Neural crest cell (in vitro differentiated cells): ENCODE results near the gene SMPD2. TPM values are rescaled to one million over a fixed set of nuclear protein-coding genes. Genes with fewer than 3 reads are reported as not detected.

ENCODE experiments used
- DNase-seq: peaks from one replicate; pipeline ENCODE4 v3.0.0; 2021; ENCODE audit warnings: low read depth, mixed read lengths, low spot score
- H3K27ac Mint-ChIP-seq: one replicate; pipeline ENCODE4 v1.8.0; 2021; ENCODE audit warnings: mild to moderate bottlenecking, mixed read lengths; ENCODE audit not compliant: unreplicated experiment
- H3K27me3 Mint-ChIP-seq: 2 replicates; pipeline ENCODE4 v1.8.0; 2021; ENCODE audit warnings: low read depth, mild to moderate bottlenecking, mixed read lengths
- H3K36me3 Mint-ChIP-seq: 2 replicates; pipeline ENCODE4 v1.8.0; 2021; ENCODE audit warnings: low read depth, mild to moderate bottlenecking, mixed read lengths
- H3K4me1 Mint-ChIP-seq: 2 replicates; pipeline ENCODE4 v1.8.0; 2021; ENCODE audit warnings: mixed read lengths
- H3K4me3 Mint-ChIP-seq: one replicate; pipeline ENCODE4 v1.8.0; 2021; ENCODE audit warnings: mild to moderate bottlenecking, mixed read lengths
- H3K9me3 Mint-ChIP-seq: 2 replicates; pipeline ENCODE4 v1.8.0; 2021; ENCODE audit warnings: mixed read lengths
- long read RNA-seq: library from polyadenylated mRNA; unstranded; transcript quantifications from one replicate; pipeline ENCODE4 v2.0.0, GENCODE V29; 2020
- total RNA-seq: library from RNA; stranded (reverse); gene quantifications from 2 replicates; pipeline ENCODE4 v1.2.1, GENCODE V29; 2021
- TF ChIP-seq, protein P1 (sequence below): fragments of 200-600 bp; sonication (generic); conservative IDR thresholded peaks from 2 replicates; pipeline ENCODE4 v1.5.0; 2021; ENCODE audit warnings: antibody characterized with exemption, mild to moderate bottlenecking

Gene SMPD2, protein sequence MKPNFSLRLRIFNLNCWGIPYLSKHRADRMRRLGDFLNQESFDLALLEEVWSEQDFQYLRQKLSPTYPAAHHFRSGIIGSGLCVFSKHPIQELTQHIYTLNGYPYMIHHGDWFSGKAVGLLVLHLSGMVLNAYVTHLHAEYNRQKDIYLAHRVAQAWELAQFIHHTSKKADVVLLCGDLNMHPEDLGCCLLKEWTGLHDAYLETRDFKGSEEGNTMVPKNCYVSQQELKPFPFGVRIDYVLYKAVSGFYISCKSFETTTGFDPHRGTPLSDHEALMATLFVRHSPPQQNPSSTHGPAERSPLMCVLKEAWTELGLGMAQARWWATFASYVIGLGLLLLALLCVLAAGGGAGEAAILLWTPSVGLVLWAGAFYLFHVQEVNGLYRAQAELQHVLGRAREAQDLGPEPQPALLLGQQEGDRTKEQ
- total RNA-seq = 9.7 and 10.1 TPM in 2 replicates
- long read RNA-seq, partial matches to known transcripts = 0 of 4 reads
- long read RNA-seq, other reads (novel, unspliced or antisense) = 3 of 4 reads

DNA sequence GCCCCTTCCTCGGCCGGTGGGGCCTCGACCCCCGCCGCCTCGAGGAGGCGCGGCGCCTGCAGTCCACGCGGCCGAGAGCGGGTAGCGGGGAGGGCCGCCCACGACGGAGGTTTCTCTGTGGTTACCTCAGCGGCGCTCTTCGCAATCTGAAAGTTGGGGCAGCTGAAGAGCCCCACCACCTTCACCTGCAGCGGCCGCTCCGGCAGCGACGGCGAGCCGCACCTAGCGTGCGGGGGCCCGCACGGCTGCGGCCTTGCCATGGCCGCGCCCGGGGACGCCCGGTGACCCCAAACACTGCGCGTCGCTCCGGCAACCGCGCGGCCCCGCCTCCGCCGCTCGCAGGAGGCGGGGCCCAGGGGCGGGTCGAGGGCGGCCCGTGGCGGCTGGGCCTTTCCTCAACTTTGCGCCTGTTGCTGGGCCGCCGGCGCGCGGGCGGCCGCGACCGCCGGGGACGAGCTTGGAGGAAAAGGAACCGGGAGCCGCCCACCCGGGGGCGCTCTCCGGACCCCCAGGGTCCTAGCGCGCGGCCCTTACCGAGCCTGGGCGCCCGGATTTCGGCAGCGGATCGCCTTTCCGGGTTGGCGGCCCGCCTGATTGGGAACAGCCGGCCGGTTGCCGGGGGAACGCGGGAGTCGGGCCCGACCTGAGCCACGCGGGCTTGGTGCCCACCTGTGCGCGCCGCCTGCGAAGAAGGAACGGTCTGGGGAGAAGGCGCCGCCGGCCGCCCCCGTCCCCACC, at the start of gene SMPD2, which contains the start of gene PPIL6:
SMPD2 (plus strand) TSS at position 394 of the 738 bp plus-strand sequence. CDS start 398 bp downstream, outside the sequence.
PPIL6 (minus strand) TSS at position 298 of the 738 bp plus-strand sequence; CDS start at position 260, 38 bp downstream.
- Mint-ChIP-seq H3K27ac (peak within 1 kb of the TSS; percentile 90), H3K27me3 (no peaks in the 10 kb centered on the region), H3K36me3 (peaks cover 2% of the 10 kb centered on the region), H3K9me3 (no peaks in the 10 kb centered on the region), H3K4me3 (peak within 1 kb of the TSS; percentile 97), H3K4me1 (peaks cover 17% of the 10 kb centered on the region)
- TF ChIP-seq, protein P1, sequence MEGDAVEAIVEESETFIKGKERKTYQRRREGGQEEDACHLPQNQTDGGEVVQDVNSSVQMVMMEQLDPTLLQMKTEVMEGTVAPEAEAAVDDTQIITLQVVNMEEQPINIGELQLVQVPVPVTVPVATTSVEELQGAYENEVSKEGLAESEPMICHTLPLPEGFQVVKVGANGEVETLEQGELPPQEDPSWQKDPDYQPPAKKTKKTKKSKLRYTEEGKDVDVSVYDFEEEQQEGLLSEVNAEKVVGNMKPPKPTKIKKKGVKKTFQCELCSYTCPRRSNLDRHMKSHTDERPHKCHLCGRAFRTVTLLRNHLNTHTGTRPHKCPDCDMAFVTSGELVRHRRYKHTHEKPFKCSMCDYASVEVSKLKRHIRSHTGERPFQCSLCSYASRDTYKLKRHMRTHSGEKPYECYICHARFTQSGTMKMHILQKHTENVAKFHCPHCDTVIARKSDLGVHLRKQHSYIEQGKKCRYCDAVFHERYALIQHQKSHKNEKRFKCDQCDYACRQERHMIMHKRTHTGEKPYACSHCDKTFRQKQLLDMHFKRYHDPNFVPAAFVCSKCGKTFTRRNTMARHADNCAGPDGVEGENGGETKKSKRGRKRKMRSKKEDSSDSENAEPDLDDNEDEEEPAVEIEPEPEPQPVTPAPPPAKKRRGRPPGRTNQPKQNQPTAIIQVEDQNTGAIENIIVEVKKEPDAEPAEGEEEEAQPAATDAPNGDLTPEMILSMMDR = peak; percentile 37
- DNase-seq = peak; percentile 72

DNA sequence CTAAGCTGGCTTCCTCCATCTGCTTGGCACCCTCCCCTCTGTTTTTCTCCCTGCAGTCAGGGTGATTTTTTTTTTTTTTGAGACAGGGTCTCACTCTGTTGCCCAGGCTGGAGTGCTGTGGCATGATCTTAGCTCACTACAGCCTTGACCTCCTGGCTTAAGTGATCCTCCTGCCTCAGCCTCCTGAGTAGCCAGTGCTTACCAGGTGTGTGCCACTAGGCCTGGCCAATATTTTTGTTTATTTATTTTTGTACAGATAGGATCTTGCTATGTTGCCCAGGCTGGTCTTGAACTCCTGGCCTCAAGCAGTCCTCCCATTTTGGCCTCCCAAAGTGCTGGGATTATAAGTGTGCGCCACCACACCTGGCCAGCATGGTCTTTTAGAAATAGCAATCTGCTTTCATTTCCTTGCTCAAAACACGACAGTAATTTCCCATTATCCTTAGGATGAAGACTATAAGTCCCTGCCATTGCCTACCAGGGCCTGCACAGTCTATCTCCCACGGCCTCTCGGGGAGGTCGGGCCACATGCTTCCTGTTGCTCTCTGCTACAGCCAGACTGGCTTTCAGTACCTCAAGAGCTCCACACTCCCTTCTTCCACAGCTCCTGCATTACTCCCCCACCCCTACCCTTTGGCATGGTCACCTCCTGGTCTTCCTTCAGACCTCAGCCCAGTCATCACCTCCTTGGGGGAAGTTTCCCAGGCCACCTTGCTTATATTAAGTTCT, 47.2 kb upstream of the SMPD2 start:
- TF ChIP-seq, protein P1 = no peak
- Mint-ChIP-seq H3K9me3 (no peaks in the 10 kb centered on the region), H3K27me3 (peaks cover 2% of the 10 kb centered on the region), H3K36me3 (no peaks in the 10 kb centered on the region), H3K4me3 (no peak overlapping the region), H3K4me1 (no peaks in the 10 kb centered on the region), H3K27ac (no peak overlapping the region)
- DNase-seq = no peak

DNA sequence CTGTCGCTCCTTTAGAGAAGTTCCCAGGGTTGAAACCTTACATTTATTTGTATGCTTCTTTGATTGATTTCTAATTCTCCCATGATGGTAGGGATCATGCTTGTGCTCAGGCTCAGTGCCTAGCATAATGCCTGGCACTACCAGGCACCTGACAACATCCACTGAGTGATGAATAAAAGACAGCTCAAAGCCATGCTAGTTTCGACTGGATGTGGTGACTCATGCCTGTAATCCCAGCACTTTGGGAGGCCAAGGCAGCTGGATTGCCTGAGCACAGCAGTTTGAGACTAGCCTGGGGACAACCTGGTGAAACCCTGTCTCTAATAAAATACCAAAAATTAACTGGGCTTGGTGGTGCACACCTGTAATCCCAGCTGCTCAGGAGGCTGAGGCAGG, 46.6 kb upstream of the SMPD2 start:
- Mint-ChIP-seq H3K4me3 (no peak overlapping the region), H3K27ac (no peak overlapping the region), H3K27me3 (peaks cover 2% of the 10 kb centered on the region), H3K36me3 (no peaks in the 10 kb centered on the region), H3K4me1 (no peaks in the 10 kb centered on the region), H3K9me3 (no peaks in the 10 kb centered on the region)
- TF ChIP-seq, protein P1 = no peak
- DNase-seq = no peak

DNA sequence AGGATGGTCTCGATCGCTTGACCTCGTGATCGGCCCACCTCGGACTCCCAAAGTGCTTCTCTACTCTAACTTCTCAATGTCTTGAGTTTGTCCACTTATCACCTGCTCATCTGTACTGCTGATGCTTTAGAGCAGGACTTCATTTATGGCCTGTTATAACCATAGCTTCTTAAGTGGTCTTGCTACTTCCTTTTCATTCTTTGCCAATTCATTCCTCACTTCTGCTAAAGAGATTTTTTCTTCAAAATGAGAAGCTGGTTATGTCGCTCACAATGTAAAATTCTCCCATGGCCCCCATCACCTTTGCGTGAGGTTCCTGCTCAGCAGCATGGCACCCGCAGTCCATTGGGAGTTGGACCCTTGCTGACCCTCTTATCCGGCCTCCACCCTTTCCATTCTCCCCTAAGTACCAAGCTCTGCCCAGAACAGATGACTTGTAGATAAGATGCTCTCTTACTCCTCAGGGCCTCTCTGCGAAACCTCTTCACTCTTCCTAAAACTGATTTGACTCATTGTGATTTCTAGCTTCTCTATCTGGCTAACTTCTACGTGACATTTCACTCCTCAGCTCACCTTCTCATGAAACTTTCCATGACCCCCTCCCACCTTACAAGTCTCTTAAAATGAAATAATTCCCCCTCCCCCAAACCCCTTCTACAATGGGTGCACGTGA, 44.3 kb upstream of the SMPD2 start:
- no peaks in the 10 kb centered on the region for H3K36me3 Mint-ChIP-seq
- H3K27ac Mint-ChIP-seq = no peak overlapping the region
- no peaks in the 10 kb centered on the region for H3K27me3 Mint-ChIP-seq
- DNase-seq = no peak
- no peaks in the 10 kb centered on the region for H3K4me1 Mint-ChIP-seq
- TF ChIP-seq, protein P1 = no peak
- H3K9me3 Mint-ChIP-seq = no peaks in the 10 kb centered on the region
- H3K4me3 Mint-ChIP-seq = no peak overlapping the region

DNA sequence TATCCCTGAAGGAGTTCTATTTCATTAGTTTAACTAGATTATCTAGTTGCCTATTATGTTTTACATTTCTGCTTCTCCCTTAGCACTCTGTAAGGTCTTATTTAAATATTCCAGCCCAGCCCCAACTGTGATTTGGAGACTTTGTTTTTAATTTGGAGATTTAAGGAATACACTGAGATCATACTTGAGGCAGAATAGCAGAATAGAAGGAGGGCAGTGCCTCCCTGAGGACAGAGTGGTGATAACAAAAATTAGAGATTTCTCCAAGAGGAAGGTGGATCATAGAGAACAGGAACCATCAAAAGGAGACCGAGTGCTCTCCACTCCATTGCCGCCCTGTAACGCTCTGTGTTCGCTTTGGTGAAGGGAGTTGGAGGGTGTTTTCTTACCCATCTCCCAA, 43.5 kb upstream of the SMPD2 start:
- TF ChIP-seq, protein P1 = peak; percentile 46
- H3K4me1 Mint-ChIP-seq = no peaks in the 10 kb centered on the region
- H3K9me3 Mint-ChIP-seq = no peaks in the 10 kb centered on the region
- H3K27me3 Mint-ChIP-seq = no peaks in the 10 kb centered on the region
- H3K36me3 Mint-ChIP-seq = no peaks in the 10 kb centered on the region
- H3K4me3 Mint-ChIP-seq = no peak overlapping the region
- no peak overlapping the region for H3K27ac Mint-ChIP-seq
- no peak for DNase-seq
